Measurements from ENCODE around the gene MTUS2. TPM values are rescaled to one million over a fixed set of nuclear protein-coding genes. Genes with fewer than 3 reads are reported as not detected.

MTUS2 gene
- total and polyA plus RNA-seq, 9 of the 15 experiments (the other 6 are each of a cell fraction or from before 2014, with no cell fraction given): 0.01 to 0.28 (median 0.06) TPM; not detected in 1

DNA sequence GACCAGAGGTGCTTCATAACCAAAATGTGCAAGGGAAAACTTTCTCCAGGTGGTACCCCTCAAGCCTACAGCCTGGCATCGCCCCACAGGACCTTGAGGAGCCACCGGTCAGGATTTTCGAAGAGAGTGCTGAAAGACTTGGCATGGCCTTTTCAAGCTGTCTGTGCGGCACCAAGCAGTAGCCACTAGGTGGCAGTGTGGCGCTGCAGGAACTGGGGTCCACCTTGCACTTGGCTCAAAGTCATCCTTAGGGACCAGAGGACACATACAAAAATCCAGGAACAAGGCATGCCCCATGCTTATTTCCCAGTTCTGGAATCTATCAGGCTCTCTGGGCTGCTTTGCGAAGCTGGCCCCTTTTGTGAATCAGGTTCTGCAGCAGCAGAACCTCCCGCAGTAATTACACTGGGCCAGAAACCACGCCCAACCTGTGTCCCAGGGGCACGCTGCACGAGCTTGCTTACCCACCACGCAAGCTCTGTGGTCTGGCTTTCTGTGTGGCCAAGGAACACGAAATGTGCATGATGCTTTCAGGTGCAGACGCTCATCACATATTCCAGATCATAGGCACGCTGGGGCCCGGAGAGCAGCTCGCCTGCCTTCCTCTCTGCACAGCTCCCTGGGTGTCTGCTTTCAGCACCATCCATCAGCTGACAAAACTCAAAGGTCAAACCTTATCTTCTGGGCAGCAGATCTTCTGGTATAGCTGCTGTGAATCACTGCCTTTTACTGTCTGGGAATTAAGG is 688.2 kb downstream of the MTUS2 start (continued):
- TF ChIP-seq, protein P1, sequence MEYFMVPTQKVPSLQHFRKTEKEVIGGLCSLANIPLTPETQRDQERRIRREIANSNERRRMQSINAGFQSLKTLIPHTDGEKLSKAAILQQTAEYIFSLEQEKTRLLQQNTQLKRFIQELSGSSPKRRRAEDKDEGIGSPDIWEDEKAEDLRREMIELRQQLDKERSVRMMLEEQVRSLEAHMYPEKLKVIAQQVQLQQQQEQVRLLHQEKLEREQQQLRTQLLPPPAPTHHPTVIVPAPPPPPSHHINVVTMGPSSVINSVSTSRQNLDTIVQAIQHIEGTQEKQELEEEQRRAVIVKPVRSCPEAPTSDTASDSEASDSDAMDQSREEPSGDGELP (CRISPR knock-in tag; IDR thresholded peaks at IDR 0.05; ENCODE audit: borderline replicate concordance): peak; percentile 95
- peak; percentile 48 for TF ChIP-seq TCF3 (CRISPR knock-in tag; IDR thresholded peaks at IDR 0.05)
- no peak for TF ChIP-seq ZNF347 (CRISPR knock-in tag; IDR thresholded peaks at IDR 0.05; ENCODE audit: low read depth)
- TF ChIP-seq, protein P2, sequence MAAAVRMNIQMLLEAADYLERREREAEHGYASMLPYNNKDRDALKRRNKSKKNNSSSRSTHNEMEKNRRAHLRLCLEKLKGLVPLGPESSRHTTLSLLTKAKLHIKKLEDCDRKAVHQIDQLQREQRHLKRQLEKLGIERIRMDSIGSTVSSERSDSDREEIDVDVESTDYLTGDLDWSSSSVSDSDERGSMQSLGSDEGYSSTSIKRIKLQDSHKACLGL (CRISPR knock-in tag; IDR thresholded peaks at IDR 0.05; ENCODE audit: borderline replicate concordance, poor library complexity, severe bottlenecking): no peak
- TF ChIP-seq, protein P3, sequence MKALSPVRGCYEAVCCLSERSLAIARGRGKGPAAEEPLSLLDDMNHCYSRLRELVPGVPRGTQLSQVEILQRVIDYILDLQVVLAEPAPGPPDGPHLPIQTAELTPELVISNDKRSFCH (CRISPR knock-in tag; IDR thresholded peaks at IDR 0.05): no peak
- TF ChIP-seq, protein P3 (tag; IDR thresholded peaks at IDR 0.05): peak; percentile 97
- TF ChIP-seq, protein P4, sequence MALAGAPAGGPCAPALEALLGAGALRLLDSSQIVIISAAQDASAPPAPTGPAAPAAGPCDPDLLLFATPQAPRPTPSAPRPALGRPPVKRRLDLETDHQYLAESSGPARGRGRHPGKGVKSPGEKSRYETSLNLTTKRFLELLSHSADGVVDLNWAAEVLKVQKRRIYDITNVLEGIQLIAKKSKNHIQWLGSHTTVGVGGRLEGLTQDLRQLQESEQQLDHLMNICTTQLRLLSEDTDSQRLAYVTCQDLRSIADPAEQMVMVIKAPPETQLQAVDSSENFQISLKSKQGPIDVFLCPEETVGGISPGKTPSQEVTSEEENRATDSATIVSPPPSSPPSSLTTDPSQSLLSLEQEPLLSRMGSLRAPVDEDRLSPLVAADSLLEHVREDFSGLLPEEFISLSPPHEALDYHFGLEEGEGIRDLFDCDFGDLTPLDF (CRISPR knock-in tag; IDR thresholded peaks at IDR 0.05): no peak
- TF ChIP-seq, protein P5, sequence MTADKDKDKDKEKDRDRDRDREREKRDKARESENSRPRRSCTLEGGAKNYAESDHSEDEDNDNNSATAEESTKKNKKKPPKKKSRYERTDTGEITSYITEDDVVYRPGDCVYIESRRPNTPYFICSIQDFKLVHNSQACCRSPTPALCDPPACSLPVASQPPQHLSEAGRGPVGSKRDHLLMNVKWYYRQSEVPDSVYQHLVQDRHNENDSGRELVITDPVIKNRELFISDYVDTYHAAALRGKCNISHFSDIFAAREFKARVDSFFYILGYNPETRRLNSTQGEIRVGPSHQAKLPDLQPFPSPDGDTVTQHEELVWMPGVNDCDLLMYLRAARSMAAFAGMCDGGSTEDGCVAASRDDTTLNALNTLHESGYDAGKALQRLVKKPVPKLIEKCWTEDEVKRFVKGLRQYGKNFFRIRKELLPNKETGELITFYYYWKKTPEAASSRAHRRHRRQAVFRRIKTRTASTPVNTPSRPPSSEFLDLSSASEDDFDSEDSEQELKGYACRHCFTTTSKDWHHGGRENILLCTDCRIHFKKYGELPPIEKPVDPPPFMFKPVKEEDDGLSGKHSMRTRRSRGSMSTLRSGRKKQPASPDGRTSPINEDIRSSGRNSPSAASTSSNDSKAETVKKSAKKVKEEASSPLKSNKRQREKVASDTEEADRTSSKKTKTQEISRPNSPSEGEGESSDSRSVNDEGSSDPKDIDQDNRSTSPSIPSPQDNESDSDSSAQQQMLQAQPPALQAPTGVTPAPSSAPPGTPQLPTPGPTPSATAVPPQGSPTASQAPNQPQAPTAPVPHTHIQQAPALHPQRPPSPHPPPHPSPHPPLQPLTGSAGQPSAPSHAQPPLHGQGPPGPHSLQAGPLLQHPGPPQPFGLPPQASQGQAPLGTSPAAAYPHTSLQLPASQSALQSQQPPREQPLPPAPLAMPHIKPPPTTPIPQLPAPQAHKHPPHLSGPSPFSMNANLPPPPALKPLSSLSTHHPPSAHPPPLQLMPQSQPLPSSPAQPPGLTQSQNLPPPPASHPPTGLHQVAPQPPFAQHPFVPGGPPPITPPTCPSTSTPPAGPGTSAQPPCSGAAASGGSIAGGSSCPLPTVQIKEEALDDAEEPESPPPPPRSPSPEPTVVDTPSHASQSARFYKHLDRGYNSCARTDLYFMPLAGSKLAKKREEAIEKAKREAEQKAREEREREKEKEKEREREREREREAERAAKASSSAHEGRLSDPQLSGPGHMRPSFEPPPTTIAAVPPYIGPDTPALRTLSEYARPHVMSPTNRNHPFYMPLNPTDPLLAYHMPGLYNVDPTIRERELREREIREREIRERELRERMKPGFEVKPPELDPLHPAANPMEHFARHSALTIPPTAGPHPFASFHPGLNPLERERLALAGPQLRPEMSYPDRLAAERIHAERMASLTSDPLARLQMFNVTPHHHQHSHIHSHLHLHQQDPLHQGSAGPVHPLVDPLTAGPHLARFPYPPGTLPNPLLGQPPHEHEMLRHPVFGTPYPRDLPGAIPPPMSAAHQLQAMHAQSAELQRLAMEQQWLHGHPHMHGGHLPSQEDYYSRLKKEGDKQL (CRISPR knock-in tag; IDR thresholded peaks at IDR 0.05; ENCODE audit: borderline replicate concordance): no peak
- peak; percentile 86; the same call in 1 of the 2 replicates for TF ChIP-seq PHF21A (IDR thresholded peaks at IDR 0.05; ENCODE audit: borderline replicate concordance, low read depth)
- TF ChIP-seq, protein P6, sequence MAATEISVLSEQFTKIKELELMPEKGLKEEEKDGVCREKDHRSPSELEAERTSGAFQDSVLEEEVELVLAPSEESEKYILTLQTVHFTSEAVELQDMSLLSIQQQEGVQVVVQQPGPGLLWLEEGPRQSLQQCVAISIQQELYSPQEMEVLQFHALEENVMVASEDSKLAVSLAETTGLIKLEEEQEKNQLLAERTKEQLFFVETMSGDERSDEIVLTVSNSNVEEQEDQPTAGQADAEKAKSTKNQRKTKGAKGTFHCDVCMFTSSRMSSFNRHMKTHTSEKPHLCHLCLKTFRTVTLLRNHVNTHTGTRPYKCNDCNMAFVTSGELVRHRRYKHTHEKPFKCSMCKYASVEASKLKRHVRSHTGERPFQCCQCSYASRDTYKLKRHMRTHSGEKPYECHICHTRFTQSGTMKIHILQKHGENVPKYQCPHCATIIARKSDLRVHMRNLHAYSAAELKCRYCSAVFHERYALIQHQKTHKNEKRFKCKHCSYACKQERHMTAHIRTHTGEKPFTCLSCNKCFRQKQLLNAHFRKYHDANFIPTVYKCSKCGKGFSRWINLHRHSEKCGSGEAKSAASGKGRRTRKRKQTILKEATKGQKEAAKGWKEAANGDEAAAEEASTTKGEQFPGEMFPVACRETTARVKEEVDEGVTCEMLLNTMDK (IDR thresholded peaks at IDR 0.05; ENCODE audit: borderline replicate concordance, insufficient read depth, low read depth, low read length, poor library complexity, severe bottlenecking): peak; percentile 65
- no peak for TF ChIP-seq HSF4 (CRISPR knock-in tag; IDR thresholded peaks at IDR 0.05; ENCODE audit: borderline replicate concordance)
- peak; percentile 57 for TF ChIP-seq CBFA2T3 (IDR thresholded peaks at IDR 0.05)
- no peak for TF ChIP-seq KLF6 (CRISPR knock-in tag; IDR thresholded peaks at IDR 0.05; ENCODE audit: borderline replicate concordance)
- TF ChIP-seq SMC3 (conservative IDR thresholded peaks at IDR 0.05; ENCODE audit: insufficient read depth, low read depth, low read length): peak; percentile 78

Measured in K562 (cell line).